HG02852 (cell line): ENCODE results near the gene ADNP2.

Experiments used
- ATAC-seq: cut with Tn5 transposase; IDR thresholded peaks from one replicate; pipeline ENCODE4 v1.9.1; 2021; ENCODE audit warnings: mild to moderate bottlenecking, moderate library complexity; ENCODE audit not compliant: unreplicated experiment

The ADNP2 gene

DNA sequence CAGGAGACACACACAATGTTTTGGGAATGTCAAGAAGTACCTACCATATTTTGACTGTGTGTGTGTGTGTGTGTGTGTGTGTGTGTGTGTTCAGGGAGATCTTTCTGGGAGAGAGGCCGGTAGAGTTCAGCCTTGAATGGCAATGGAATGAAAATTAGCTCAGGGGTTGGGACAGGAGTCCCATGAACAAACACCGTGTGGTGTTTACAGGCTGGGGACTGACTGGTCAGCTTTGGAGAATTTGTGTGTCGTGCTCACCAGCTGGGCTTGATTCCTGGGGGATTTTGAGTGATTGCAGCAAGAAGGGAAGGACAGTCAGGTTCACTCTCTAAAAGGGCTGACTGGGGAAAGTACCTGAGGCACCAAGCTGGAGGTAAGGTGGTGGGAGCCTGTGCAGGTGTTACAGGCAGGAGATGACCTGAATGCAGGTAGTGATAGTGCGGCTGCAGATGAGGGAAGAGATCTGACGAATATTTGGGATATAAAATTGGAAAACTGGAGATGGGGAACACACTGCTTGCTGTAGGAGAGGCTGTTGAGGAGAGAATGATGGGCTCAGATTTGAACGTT lies 2.5 kb upstream of the ADNP2 start:
- no peak for ATAC-seq

DNA sequence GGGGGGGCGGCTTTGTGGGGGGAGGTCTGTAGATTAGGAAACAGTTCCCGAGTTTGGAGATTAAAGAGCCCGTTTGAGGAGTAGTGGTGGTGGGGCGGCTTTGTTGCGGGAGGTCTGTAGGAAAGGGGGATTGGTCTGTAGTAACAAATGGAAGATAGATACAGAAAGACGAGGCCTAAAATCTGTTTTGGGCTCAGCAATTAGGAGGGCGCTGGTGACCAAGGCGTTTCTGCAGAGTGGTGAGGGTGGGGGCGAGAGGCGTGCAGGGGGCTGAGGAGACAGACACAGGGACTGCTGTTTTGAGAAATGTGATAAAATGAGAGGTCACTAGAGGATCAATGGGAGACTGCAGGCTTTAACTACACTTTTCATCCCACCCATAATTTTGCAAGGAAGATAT lies 1.6 kb upstream of the ADNP2 start:
- ATAC-seq: no peak

- no peak for ATAC-seq
Observed at GRCh38 chr18:80108121-80108536, 933 bp upstream of the ADNP2 start.

- ATAC-seq: peak; percentile 32
Observed at GRCh38 chr18:80109676-80110078, 615 bp downstream of the ADNP2 start.

DNA sequence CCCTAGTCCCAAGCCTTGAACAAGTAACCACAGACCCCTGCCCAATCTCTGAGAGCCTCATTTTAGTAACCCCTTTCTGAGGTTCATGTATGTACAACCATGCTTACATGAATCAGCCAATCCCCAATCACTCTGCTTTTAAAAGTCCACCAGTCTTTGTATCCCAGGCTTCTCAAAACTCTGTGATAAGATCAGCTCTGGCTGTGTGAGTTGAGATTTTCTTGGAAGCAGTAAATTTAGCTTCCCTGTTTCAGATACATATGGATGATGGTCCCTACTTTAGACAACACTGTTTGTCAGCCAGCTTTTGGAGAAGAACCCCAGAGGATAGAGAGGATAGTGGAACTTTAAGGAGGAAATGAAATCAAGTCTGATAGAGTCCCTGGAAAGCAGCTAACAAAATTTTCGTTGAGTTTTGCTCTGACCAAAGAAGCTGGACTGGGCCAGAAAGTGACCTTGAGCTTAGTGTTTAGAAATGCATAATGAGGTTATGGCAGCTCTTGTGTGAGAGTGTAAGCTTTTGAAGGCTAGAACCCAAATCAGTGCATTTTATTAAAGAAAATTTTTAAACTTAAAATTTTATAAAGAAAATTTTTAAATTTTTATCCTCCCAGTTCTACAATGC lies 3.7 kb downstream of the ADNP2 start:
- ATAC-seq: no peak

- no peak for ATAC-seq
Observed at GRCh38 chr18:80115035-80115434, 6.0 kb downstream of the ADNP2 start.

DNA sequence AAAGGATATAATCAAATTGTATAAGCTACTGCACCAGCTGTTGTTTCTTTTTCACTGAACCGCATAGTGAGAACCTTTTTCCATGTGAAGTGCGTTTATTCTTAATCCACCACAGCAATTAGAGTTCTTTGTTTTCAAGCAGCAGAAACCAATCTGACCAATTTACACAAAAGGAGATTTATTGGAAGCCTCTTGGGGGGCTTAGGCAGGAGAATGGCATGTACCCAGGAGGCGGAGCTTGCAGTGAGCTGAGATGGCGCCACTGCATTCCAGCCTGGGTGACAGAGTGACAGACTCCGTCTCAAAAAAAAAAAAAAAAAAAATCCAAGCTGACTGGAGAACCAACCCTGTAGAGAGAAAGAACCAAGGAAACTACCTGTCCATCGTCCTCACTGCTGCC lies 10.0 kb downstream of the ADNP2 start:
- ATAC-seq: no peak

DNA sequence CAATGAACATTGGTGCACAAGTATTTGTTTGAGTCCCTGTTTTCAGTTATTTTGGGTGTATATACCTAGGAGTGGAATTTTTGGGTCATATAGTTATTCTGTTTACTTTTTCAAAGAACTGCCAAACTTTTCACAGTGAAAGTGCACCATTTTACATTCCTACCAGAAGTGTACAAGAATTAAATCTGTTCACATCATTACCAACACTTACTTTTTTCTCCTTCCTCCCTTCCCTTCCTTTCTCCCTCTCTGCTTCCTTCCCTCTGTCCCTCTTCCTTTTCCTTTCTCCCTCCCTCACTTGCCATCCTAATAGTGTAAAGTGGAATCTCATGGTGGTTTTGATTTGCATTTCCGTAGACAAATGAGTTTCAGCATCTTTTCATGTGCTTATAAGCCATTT lies 11.9 kb downstream of the ADNP2 start:
- no peak for ATAC-seq

DNA sequence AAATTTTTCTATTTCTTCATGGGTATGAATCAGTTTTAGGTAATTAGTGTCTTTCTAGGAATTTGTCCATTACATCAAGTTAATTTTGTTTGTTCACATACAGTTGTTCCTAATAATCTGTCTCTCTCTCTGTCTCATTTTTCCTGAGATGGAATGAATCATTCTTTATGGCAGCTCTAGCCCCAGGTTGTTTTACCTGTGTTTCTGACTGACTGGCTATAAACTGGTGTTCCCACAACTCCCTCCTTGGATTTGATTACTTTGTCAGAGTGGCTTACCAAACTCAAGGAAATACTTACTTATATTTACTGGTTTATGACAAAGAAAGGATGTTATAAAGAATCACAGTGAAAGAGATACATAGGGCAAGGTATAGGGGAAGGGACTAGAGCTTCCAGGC lies 15.1 kb downstream of the ADNP2 start:
- no peak for ATAC-seq

DNA sequence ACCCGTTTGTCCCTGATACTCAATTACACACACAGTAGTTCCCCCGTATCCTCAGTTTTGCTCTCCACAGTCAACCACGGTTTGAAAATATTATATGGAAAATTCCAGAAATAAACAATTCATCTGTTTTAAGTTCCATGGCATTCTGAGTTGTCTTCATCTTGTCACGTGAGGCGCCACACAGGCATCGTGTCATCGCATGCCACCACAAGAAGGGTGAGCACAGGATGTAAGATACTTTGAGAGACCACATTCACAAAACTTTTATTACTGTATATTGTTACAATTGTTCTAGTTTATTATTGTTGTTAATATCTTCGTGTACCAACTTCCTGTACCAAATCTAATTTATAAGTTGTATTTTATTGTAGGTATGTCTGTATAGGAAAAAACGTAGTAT lies 17.7 kb downstream of the ADNP2 start:
- ATAC-seq: no peak

- no peak for ATAC-seq
Observed at GRCh38 chr18:80127635-80128034, 18.6 kb downstream of the ADNP2 start.

DNA sequence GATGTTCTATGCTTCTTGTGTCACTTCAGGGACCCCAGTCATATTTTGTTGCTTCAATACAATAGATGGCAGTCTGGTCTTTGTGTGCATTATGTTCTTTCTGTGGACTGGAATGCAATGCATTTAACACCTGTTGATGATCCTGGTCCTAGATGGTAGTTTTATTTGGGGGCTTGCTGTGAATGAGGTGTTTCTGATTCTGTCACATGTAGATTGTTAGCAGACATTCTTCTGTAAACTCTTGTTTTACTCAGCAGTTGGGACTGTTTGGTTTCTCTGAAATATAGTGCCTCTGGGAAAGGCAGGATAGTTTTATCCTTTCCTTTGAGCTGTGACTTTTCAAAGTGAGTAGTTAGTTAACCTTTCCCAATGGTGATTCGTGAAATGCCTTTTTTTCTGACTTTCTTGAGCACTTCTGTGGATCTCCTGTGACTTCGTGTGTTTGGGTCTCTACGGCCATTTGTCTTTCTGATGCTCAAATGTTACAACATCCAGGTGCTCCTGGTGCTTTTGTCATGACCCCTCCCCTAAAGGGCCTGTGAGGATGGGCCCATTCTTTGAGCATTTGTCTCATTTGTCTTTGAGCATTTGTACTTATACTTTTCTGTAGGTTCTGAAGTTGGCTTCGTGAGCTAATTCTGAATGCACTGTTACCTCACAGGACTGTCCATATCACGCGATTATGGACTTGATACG lies 20.8 kb downstream of the ADNP2 start:
- no peak for ATAC-seq

GRCh38 chr18:80130555-80130954 lies 21.5 kb downstream of the ADNP2 start:
- ATAC-seq: no peak

DNA sequence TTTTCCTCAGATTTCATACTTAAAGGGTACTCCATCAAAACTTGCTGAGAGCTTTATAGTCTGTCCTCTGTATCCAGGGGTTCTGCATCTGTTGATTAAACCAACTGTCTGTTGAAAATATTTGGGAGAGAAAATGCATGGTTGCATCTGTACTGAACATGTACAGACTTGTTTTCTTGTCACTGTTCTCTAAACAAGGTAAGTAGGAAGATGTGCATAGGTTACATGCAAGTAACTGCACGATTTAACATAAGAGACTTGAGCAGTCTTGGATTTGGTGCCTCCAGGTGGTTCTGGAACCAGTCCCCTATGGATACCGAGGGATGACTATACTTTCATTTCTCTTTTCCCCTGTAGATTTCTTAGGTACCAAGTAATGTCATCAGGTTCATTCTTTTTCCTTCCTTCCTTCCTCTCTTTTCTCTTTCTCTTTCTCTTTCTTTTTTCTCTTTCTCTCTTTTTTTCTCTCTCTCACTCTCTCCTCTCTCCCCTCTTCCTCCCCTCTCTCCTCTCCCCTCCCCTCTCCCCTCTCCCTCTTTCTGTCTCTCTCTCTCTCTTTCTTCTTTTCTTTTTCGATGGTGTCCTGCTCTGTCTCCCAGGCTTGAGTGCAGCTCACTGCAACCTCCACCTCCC lies 23.2 kb downstream of the ADNP2 start:
- ATAC-seq: no peak

GRCh38 chr18:80133124-80133523 lies 24.1 kb downstream of the ADNP2 start:
- ATAC-seq: no peak

DNA sequence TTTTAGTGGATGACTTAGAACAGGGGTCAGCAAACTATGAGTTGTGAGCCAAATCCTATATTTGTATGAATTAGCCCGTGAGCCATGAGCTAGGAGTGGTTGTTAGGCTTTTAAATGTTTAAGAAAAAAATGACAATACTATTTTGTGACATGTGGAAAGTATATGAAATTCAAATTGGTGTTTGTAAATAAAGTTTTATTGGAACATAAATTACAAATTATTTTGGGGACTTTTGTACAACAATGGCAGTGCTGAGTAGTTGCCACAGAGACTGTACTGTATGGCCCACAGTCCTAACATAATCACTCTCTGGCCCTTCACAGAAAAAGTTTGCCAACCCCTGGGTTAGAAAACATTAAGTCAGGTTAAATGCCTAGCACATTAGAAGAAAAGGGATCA lies 26.1 kb downstream of the ADNP2 start:
- no peak for ATAC-seq

DNA sequence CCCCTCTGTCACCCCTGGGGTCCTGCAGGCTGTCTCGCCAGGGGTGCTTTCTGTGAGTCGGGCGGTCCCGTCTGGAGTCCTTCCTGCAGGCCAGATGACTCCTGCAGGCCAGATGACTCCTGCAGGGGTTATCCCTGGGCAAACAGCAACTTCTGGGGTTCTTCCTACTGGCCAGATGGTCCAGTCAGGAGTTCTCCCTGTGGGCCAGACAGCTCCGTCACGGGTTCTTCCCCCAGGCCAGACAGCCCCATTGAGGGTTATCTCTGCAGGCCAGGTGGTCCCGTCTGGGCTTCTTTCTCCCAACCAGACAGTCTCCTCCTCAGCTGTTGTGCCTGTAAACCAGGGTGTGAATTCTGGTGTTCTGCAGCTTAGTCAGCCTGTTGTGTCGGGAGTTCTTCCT lies 27.6 kb downstream of the ADNP2 start:
- no peak for ATAC-seq

- ATAC-seq: no peak
Observed at GRCh38 chr18:80137137-80137536, 28.1 kb downstream of the ADNP2 start.

GRCh38 chr18:80137976-80138375 lies 28.9 kb downstream of the ADNP2 start:
- ATAC-seq: no peak

- no peak for ATAC-seq
Observed at GRCh38 chr18:80140455-80140985, 31.5 kb downstream of the ADNP2 start.

- ATAC-seq: no peak
Observed at GRCh38 chr18:80143881-80144280, 34.8 kb downstream of the ADNP2 start.
